Thymus (tissue), 11 donors: ENCODE measurements around the gene CDAN1. TPM values are rescaled to one million over a fixed set of nuclear protein-coding genes. Genes with fewer than 3 reads are reported as not detected.

Experiments used
- DNase-seq, 9 donors: peaks; one replicate each; pipeline ENCODE4 v3.0.0-alpha.2; 2013; ENCODE audit warnings: low spot score in 9 of 9, low read depth in 6 of 9, missing footprints in 1 of 9
- H3K27ac ChIP-seq, 2 donors: one replicate each; pipeline ENCODE4 v1.5.1; 2013; ENCODE audit warnings: control low read depth in 1 of 2, low read depth in 1 of 2, low read length in 1 of 2, mild to moderate bottlenecking in 1 of 2, moderate library complexity in 1 of 2
- H3K27me3 ChIP-seq, 2 donors: one replicate each; pipeline ENCODE4 v1.5.1; 2013; ENCODE audit warnings: low read length in 1 of 2; ENCODE audit not compliant: control insufficient read depth in 2 of 2, insufficient read depth in 1 of 2
- H3K36me3 ChIP-seq, 2 donors: one replicate each; pipeline ENCODE4 v1.5.1; 2013; ENCODE audit warnings: low read length in 1 of 2, mild to moderate bottlenecking in 1 of 2, moderate library complexity in 1 of 2; ENCODE audit not compliant: control insufficient read depth in 2 of 2, insufficient read depth in 2 of 2
- H3K4me1 ChIP-seq, 2 donors: one replicate each; pipeline ENCODE4 v1.5.1; 2013; ENCODE audit warnings: low read length in 2 of 2; ENCODE audit not compliant: control insufficient read depth in 2 of 2, insufficient read depth in 2 of 2
- H3K4me3 ChIP-seq, 2 donors: one replicate each; pipeline ENCODE4 v1.5.1; 2013; ENCODE audit warnings: low read length in 2 of 2, control low read depth in 1 of 2, mild to moderate bottlenecking in 1 of 2
- H3K9me3 ChIP-seq, 2 donors: one replicate each; pipeline ENCODE4 v1.5.1; 2013; ENCODE audit warnings: low read length in 1 of 2, mild to moderate bottlenecking in 1 of 2; ENCODE audit not compliant: control insufficient read depth in 2 of 2, insufficient read depth in 1 of 2
- WGBS: extraction: QIAGEN DNeasy Blood & Tissue Kit; methylation state at CpG from one replicate; pipeline ENCODE4 v1.1.7; 2013; 5-methylcytosine and 5-hydroxymethylcytosine counted together
- polyA plus RNA-seq: library from polyadenylated mRNA; stranded (reverse); fragments of 200-250 nt; gene quantifications from one replicate; pipeline ENCODE4 v1.2.3, GENCODE V29; 2013
- total RNA-seq: library from RNA; stranded (reverse); fragments of 120-200 nt; gene quantifications from one replicate; pipeline ENCODE4 v1.2.4, GENCODE V29; 2013
- donor health status: healthy.

CDAN1 gene
- total and polyA plus RNA-seq, 2 donors, result 8.1 to 14.8 TPM

GRCh38 chr15:42730135-42730534, 6.8 kb downstream of the CDAN1 start:
- Histone ChIP-seq H3K27ac (no peak overlapping the region), H3K27me3 (no peaks in the 10 kb centered on the region), H3K4me1 (no peaks in the 10 kb centered on the region), H3K36me3 (peaks cover 91 to 92% of the 10 kb centered on the region in 2 donors), H3K4me3 (no peak overlapping the region), H3K9me3 (no peaks in the 10 kb centered on the region)
- DNase-seq, result no peak
- WGBS, result 96% methylated on average over 8 of the region's 8 CpGs

GRCh38 chr15:42729409-42729808, 7.5 kb downstream of the CDAN1 start:
- no peak for DNase-seq
- WGBS, result 97% methylated on average over 7 of the region's 7 CpGs
- no peak overlapping the region for H3K4me3 ChIP-seq

GRCh38 chr15:42728972-42729371, 8.0 kb downstream of the CDAN1 start:
- H3K27ac ChIP-seq, result no peak overlapping the region
- no peak overlapping the region for H3K4me3 ChIP-seq
- H3K36me3 ChIP-seq, result peaks cover 91 to 92% of the 10 kb centered on the region in 2 donors
- no peaks in the 10 kb centered on the region for H3K9me3 ChIP-seq
- DNase-seq, result no peak
- H3K27me3 ChIP-seq, result no peaks in the 10 kb centered on the region
- H3K4me1 ChIP-seq, result no peaks in the 10 kb centered on the region
- WGBS, result 97% methylated on average over 14 of the region's 14 CpGs

More at GRCh38 chr15:42729409-42729808, 7.5 kb downstream of the CDAN1 start:
- no peaks in the 10 kb centered on the region for H3K9me3 ChIP-seq
- H3K27me3 ChIP-seq, result no peaks in the 10 kb centered on the region
- no peak overlapping the region for H3K27ac ChIP-seq
- H3K4me1 ChIP-seq, result no peaks in the 10 kb centered on the region
- peaks cover 91 to 92% of the 10 kb centered on the region in 2 donors for H3K36me3 ChIP-seq

GRCh38 chr15:42728560-42728959, 8.4 kb downstream of the CDAN1 start:
- Histone ChIP-seq H3K9me3 (no peaks in the 10 kb centered on the region), H3K4me3 (no peak overlapping the region), H3K27ac (no peak overlapping the region), H3K4me1 (no peaks in the 10 kb centered on the region), H3K27me3 (no peaks in the 10 kb centered on the region), H3K36me3 (peaks cover 90 to 91% of the 10 kb centered on the region in 2 donors)
- DNase-seq, result no peak
- 85% methylated on average over 5 of the region's 5 CpGs for WGBS

GRCh38 chr15:42727750-42728381, 9.1 kb downstream of the CDAN1 start:
- H3K36me3 ChIP-seq, result peaks cover 93% of the 10 kb centered on the region in 2 donors
- 97% methylated on average over 13 of the region's 13 CpGs for WGBS

GRCh38 chr15:42726114-42726513, 10.8 kb downstream of the CDAN1 start:
- DNase-seq, result no peak
- peaks cover 83 to 85% of the 10 kb centered on the region in 2 donors for H3K36me3 ChIP-seq
- WGBS, result 92% methylated on average over 11 of the region's 11 CpGs

More at GRCh38 chr15:42727750-42728381, 9.1 kb downstream of the CDAN1 start:
- Histone ChIP-seq H3K9me3 (no peaks in the 10 kb centered on the region), H3K4me1 (no peaks in the 10 kb centered on the region), H3K27me3 (no peaks in the 10 kb centered on the region), H3K27ac (no peak overlapping the region), H3K4me3 (no peak overlapping the region)
- no peak for DNase-seq

GRCh38 chr15:42725331-42725903, 11.5 kb downstream of the CDAN1 start:
- 92% methylated on average over 12 of the region's 12 CpGs for WGBS
- no peak for DNase-seq
- Histone ChIP-seq H3K9me3 (no peaks in the 10 kb centered on the region), H3K4me1 (no peaks in the 10 kb centered on the region), H3K27me3 (no peaks in the 10 kb centered on the region), H3K4me3 (no peak overlapping the region), H3K36me3 (peaks cover 78 to 80% of the 10 kb centered on the region in 2 donors), H3K27ac (peak overlapping the region in 1 of 2 donors; percentile 26)

More at GRCh38 chr15:42726114-42726513, 10.8 kb downstream of the CDAN1 start:
- H3K4me3 ChIP-seq, result no peak overlapping the region
- no peaks in the 10 kb centered on the region for H3K27me3 ChIP-seq
- no peaks in the 10 kb centered on the region for H3K9me3 ChIP-seq
- no peak overlapping the region for H3K27ac ChIP-seq
- no peaks in the 10 kb centered on the region for H3K4me1 ChIP-seq

GRCh38 chr15:42724276-42724675, 12.7 kb downstream of the CDAN1 start:
- 97% methylated on average over 6 of the region's 6 CpGs for WGBS

GRCh38 chr15:42723068-42723467, 13.9 kb downstream of the CDAN1 start:
- WGBS, result 95% methylated on average over 4 of the region's 4 CpGs
- no peak overlapping the region for H3K27ac ChIP-seq
- H3K4me3 ChIP-seq, result no peak overlapping the region
- no peaks in the 10 kb centered on the region for H3K9me3 ChIP-seq
- no peak for DNase-seq
- H3K36me3 ChIP-seq, result peaks cover 77 to 79% of the 10 kb centered on the region in 2 donors
- H3K4me1 ChIP-seq, result no peaks in the 10 kb centered on the region
- no peaks in the 10 kb centered on the region for H3K27me3 ChIP-seq

More at GRCh38 chr15:42724276-42724675, 12.7 kb downstream of the CDAN1 start:
- Histone ChIP-seq H3K9me3 (no peaks in the 10 kb centered on the region), H3K4me3 (no peak overlapping the region), H3K36me3 (peaks cover 77 to 81% of the 10 kb centered on the region in 2 donors), H3K27me3 (no peaks in the 10 kb centered on the region), H3K4me1 (no peaks in the 10 kb centered on the region), H3K27ac (no peak overlapping the region)
- no peak for DNase-seq
